GM12801 (cell line): ENCODE measurements around the gene DCDC2.

Experiments used
- TF ChIP-seq, protein P1 (sequence below): IDR thresholded peaks from one replicate; pipeline ENCODE4 v1.5.1; 2011; ENCODE audit warnings: control low read depth; ENCODE audit not compliant: insufficient read length; ENCODE audit errors: extremely low read depth

The DCDC2 gene

DNA sequence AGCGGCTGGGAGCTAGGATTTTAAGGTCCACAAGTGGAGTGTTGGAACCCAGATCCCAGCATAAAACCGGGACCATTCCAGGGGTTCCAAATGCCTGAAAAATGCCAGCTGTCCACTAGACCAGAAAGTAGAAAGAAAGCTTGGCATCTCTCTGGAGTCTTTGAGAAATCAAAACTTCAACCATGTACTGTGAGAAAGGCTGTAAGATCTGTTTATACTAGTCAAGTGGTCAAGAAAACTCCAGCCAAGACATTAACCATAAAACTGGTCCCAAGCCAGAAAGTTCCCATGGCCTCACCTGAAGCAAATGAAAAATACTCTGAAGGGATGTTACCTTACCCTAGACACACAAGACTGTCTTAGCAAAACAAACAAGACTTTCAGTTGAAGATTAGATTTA lies 112.6 kb downstream of the DCDC2 start:
- TF ChIP-seq, protein P1, sequence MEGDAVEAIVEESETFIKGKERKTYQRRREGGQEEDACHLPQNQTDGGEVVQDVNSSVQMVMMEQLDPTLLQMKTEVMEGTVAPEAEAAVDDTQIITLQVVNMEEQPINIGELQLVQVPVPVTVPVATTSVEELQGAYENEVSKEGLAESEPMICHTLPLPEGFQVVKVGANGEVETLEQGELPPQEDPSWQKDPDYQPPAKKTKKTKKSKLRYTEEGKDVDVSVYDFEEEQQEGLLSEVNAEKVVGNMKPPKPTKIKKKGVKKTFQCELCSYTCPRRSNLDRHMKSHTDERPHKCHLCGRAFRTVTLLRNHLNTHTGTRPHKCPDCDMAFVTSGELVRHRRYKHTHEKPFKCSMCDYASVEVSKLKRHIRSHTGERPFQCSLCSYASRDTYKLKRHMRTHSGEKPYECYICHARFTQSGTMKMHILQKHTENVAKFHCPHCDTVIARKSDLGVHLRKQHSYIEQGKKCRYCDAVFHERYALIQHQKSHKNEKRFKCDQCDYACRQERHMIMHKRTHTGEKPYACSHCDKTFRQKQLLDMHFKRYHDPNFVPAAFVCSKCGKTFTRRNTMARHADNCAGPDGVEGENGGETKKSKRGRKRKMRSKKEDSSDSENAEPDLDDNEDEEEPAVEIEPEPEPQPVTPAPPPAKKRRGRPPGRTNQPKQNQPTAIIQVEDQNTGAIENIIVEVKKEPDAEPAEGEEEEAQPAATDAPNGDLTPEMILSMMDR, result no peak

DNA sequence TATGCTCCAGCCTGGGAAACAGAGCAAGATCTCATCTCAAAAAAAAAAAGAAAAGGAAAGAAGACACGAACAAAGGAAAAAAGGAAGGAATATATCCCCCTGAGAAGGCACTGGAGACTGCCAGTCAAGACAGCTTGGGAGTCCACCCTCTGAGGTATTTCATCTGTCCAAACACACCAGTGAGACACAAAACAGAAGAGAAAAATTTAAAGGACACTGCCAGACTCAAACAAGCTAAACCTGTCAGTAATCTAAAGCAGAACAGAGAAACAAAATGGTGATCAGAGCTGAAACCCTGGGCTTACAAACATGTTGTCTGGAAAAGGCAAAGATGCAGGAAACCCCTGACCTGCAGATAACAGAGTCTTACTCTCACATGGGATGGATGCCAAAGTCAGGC lies 114.9 kb downstream of the DCDC2 start:
- TF ChIP-seq, protein P1, result no peak

DNA sequence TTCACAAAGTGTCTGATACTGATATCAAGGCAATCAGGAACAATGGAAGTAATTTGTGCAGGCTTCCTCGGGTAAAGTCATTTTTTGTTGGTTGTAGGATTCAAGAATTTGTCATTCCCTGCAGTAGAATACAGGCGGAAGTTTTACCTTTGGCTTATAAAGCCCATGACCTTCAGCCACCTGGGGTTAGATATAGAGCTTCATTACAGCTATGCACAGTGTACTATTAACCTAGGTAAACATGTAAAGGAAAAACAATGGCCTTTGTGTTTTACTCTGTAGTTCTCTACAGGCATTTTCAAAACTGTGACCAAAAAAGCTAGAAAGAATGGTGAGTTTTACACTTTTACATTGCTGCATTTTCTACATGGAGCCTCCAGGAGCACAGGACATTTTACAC lies 116.9 kb downstream of the DCDC2 start:
- TF ChIP-seq, protein P1, result no peak

DNA sequence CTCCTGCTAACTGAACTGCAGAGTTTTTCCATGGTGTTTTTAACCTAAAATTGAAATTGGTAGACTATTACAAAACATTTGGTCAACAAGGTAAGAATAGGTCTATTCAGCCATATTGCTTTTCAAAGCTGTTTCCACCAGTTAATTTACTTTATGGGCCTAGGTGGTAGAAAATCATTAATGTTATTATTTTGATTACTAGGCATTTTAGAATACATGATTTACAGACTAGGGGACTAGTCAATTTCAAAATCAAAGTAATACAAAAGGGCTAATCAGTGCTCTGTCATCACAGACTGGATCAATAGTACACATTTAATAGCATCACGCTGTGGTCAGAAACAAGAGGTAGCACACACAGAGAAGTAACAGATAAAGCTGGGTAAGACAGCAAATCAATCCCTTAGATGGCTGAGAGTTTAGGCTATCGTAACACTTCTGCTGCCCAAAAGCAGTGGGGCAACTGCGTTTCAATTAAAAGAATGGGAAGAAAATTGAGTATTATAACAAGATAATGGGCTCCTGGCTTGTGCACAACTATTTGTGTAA lies 117.4 kb downstream of the DCDC2 start:
- TF ChIP-seq, protein P1, result no peak

DNA sequence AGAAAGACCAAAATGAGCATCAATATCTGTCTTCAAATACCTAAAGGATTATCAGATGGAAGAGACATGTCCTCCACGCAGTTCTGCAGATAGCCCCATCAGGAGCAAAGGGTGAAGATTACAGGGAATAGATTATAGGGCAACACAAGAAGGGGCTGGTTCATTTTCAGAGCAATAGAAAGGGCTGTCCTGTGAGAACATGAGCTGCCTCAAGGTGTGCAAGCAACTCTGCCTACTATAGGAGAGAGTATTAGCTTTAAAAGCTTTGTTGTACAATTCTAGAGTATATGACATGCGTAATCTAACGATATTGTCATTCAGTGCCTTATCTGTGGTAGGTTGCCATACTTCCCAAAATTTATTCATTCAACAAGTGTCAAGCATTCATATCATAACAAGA lies 119.2 kb downstream of the DCDC2 start:
- TF ChIP-seq, protein P1, result no peak

DNA sequence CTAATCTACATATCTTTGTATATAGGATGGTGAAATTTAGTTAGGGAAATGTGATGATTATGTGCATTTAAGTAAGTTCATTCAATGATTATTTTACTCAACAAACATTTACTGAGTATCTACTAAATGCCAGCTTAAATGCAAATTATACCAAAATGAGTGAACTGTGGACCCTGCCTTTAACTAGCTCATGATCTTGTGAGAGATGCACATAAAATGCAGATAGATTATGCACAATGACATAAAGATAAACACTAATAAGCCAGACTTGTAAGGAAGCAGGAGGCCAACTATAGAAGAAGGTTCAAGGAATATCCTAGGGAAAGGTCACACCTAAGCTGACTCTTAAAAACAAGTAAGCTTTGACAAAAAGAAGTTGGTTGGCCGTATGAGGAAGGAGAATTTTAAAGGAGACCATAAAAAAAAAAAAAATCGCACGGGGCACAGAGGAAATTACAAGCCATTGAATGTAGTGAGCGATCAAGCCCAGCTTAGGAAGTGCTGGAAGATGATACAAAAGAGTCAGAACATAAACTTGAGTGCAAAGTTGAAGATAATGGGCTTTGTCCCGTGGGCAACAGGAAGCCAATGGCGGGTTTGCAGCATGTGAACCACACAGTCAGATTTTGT lies 123.9 kb downstream of the DCDC2 start:
- TF ChIP-seq, protein P1, result no peak

DNA sequence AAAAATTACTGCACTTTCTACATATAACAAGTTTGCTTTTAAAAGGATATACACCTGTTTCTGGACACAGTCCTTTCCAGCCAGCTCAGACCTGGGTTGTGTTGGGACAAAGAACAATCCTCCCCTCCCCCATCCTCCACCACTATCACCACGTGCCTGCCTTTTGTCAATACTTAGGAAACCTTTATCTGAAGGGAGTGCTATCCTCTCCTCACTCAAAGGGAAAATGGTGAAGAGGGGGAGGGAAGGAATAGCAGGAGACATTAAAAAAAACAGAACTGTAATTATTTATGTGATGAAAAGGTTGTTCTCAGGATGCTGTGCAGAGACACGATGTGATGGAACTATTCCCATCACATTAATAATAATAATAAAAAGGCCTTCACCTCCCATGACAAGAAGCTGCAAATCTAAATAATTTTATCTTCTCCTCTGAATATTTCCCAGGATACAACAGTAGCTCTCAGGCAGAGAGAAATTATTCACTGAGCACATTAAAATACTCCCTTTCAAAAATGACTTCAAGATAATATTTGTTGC lies 126.4 kb downstream of the DCDC2 start:
- TF ChIP-seq, protein P1, result no peak
